ENCODE measurements around the gene KIAA1614. TPM values are rescaled to one million over a fixed set of nuclear protein-coding genes. Genes with fewer than 3 reads are reported as not detected.
A peak's percentile ranks its signal among the peaks of the same experiment; 100 is the strongest.

KIAA1614 gene
- polyA plus RNA-seq, 4 donors = 0.89 to 2.1 (median 1.4) TPM; not detected in 1

- WGBS, 3 donors = 33 to 46% (median 39%) methylated on average over 17 of the region's 17 CpGs
- no peak for FAIRE-seq
These were observed 981 bp upstream of the KIAA1614 start for GRCh38 chr1:180911640-180912191.

GRCh38 chr1:180912211-180912800, 391 bp upstream of the KIAA1614 start:
- WGBS, 3 donors = 1% methylated on average over 49 to 71 of the region's 71 CpGs
- DNase-seq = peak in 1 of 2 donors; percentile 56
- H3K27ac ChIP-seq (ENCODE audit: low read depth in 1 of 3, low read length in 2 of 3) = peak overlapping the region in 2 of 3 donors; percentile 62 to 78
- H3K9me3 ChIP-seq (ENCODE audit: control insufficient read depth in 2 of 2, insufficient read depth in 1 of 2, low read depth in 1 of 2, low read length in 1 of 2) = no peaks in the 10 kb centered on the region
- H3K36me3 ChIP-seq (ENCODE audit: control insufficient read depth in 3 of 3, insufficient read depth in 2 of 3, low read depth in 1 of 3, low read length in 3 of 3) = peaks cover 0 to 8% (median 0%) of the 10 kb centered on the region in 3 donors
- H3K4me3 ChIP-seq (ENCODE audit: low read depth in 1 of 3, low read length in 3 of 3) = peak overlapping the region; percentile 48 to 53 (median 52)
- H3K4me1 ChIP-seq (ENCODE audit: control insufficient read depth in 3 of 3, insufficient read depth in 2 of 3, low read depth in 1 of 3, low read length in 2 of 3) = peaks cover 0 to 3% (median 0%) of the 10 kb centered on the region in 3 donors
- H3K27me3 ChIP-seq (ENCODE audit: control insufficient read depth in 3 of 3, insufficient read depth in 3 of 3, low read length in 3 of 3) = peaks cover 0 to 23% (median 3%) of the 10 kb centered on the region in 3 donors
- FAIRE-seq = no peak

More at GRCh38 chr1:180911640-180912191, 981 bp upstream of the KIAA1614 start:
- peak overlapping the region; percentile 44 to 53 (median 52) for H3K4me3 ChIP-seq (ENCODE audit: low read depth in 1 of 3, low read length in 3 of 3)
- no peaks in the 10 kb centered on the region for H3K9me3 ChIP-seq (ENCODE audit: control insufficient read depth in 2 of 2, insufficient read depth in 1 of 2, low read depth in 1 of 2, low read length in 1 of 2)
- H3K27ac ChIP-seq (ENCODE audit: low read depth in 1 of 3, low read length in 2 of 3) = peak overlapping the region in 2 of 3 donors; percentile 62 to 78
- peak in 1 of 2 donors; percentile 46 for DNase-seq
- peaks cover 0 to 3% (median 0%) of the 10 kb centered on the region in 3 donors for H3K4me1 ChIP-seq (ENCODE audit: control insufficient read depth in 3 of 3, insufficient read depth in 2 of 3, low read depth in 1 of 3, low read length in 2 of 3)
- H3K27me3 ChIP-seq (ENCODE audit: control insufficient read depth in 3 of 3, insufficient read depth in 3 of 3, low read length in 3 of 3) = peaks cover 0 to 22% (median 3%) of the 10 kb centered on the region in 3 donors
- peaks cover 0 to 8% (median 0%) of the 10 kb centered on the region in 3 donors for H3K36me3 ChIP-seq (ENCODE audit: control insufficient read depth in 3 of 3, insufficient read depth in 2 of 3, low read depth in 1 of 3, low read length in 3 of 3)

DNA sequence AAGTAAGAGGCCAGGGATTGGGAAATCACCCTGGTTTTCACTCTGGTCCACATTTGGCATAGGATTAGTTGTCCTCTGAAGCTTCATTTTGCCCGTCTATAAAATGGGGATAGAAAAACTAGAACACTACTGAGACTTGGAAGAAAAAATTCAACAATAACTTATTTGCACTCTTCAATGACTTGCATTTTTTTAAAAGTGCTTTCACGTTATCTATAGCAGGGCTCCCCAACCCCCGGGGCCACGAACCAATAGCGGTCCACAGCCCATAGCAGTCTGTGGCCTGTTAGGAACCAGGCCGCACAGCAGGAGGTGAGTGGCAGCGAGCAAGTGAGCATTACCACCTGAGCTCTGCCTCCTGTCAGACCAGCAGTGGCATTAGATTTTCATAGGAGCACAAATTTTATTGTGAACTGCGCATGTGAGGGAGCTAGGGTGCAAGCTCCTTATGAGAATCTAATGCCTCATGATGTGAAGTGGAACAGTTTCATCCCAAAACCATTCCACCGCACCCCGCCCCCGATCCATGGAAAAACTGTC, 2.8 kb downstream of the KIAA1614 start:
- Histone ChIP-seq H3K9me3 (ENCODE audit: control insufficient read depth in 2 of 2, insufficient read depth in 1 of 2, low read depth in 1 of 2, low read length in 1 of 2) (no peaks in the 10 kb centered on the region), H3K36me3 (ENCODE audit: control insufficient read depth in 3 of 3, insufficient read depth in 2 of 3, low read depth in 1 of 3, low read length in 3 of 3) (peaks cover 0 to 10% (median 0%) of the 10 kb centered on the region in 3 donors), H3K4me1 (ENCODE audit: control insufficient read depth in 3 of 3, insufficient read depth in 2 of 3, low read depth in 1 of 3, low read length in 2 of 3) (peaks cover 0 to 3% (median 0%) of the 10 kb centered on the region in 3 donors), H3K27ac (ENCODE audit: low read depth in 1 of 3, low read length in 2 of 3) (no peak overlapping the region), H3K4me3 (ENCODE audit: low read depth in 1 of 3, low read length in 3 of 3) (no peak overlapping the region), H3K27me3 (ENCODE audit: control insufficient read depth in 3 of 3, insufficient read depth in 3 of 3, low read length in 3 of 3) (peaks cover 0 to 25% (median 3%) of the 10 kb centered on the region in 3 donors)
- FAIRE-seq = no peak
- 87 to 93% (median 93%) methylated on average over 11 of the region's 11 CpGs for WGBS, 3 donors
- no peak for DNase-seq

DNA sequence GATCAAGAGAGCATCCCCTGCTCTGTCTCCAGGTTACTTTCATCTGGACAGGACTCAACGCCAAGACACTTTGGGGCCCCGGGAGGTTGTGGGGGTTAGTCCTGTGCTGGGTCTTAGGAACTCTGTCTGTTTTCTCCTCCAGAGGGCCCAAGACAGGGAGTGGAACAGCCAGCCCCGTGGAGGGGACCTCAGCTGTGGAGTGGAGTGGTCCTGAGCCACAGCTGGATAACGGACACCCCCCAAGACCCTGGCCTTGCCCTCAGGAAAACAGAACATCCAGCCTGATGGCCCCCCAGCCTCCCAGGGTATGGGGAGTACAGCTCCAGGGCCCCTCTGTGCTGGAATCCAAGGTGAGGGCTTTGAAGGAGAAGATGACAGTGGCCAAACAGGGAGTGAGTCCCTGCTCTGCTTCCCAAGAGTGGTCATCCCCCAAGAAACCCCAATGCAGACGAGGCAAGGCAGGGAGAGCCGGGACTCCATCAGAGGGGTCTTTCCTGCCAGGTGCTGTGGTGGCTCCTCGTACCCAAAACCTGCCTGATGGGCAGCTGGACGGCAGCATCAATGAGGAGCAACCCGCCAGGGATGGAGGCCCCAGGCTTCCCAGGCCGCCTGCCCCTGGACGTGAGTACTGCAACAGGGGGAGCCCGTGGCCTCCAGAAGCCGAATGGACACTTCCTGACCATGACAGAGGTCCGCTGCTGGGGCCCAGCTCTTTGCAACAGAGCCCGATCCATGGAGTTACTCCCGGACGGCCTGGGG, 3.5 kb downstream of the KIAA1614 start:
- DNase-seq (no peak), FAIRE-seq (no peak)
- peaks cover 0 to 3% (median 0%) of the 10 kb centered on the region in 3 donors for H3K4me1 ChIP-seq (ENCODE audit: control insufficient read depth in 3 of 3, insufficient read depth in 2 of 3, low read depth in 1 of 3, low read length in 2 of 3)
- no peak overlapping the region for H3K27ac ChIP-seq (ENCODE audit: low read depth in 1 of 3, low read length in 2 of 3)
- no peak overlapping the region for H3K4me3 ChIP-seq (ENCODE audit: low read depth in 1 of 3, low read length in 3 of 3)
- peaks cover 0 to 25% (median 3%) of the 10 kb centered on the region in 3 donors for H3K27me3 ChIP-seq (ENCODE audit: control insufficient read depth in 3 of 3, insufficient read depth in 3 of 3, low read length in 3 of 3)
- H3K36me3 ChIP-seq (ENCODE audit: control insufficient read depth in 3 of 3, insufficient read depth in 2 of 3, low read depth in 1 of 3, low read length in 3 of 3) = peaks cover 0 to 10% (median 0%) of the 10 kb centered on the region in 3 donors
- WGBS, 3 donors = 87 to 90% (median 89%) methylated on average over 17 of the region's 17 CpGs
- H3K9me3 ChIP-seq (ENCODE audit: control insufficient read depth in 2 of 2, insufficient read depth in 1 of 2, low read depth in 1 of 2, low read length in 1 of 2) = no peaks in the 10 kb centered on the region

GRCh38 chr1:180916771-180917170, 4.1 kb downstream of the KIAA1614 start:
- FAIRE-seq (no peak), DNase-seq (no peak)
- H3K27ac ChIP-seq (ENCODE audit: low read depth in 1 of 3, low read length in 2 of 3) = no peak overlapping the region
- WGBS, 3 donors = 76 to 86% (median 79%) methylated on average over 10 of the region's 10 CpGs
- no peaks in the 10 kb centered on the region for H3K9me3 ChIP-seq (ENCODE audit: control insufficient read depth in 2 of 2, insufficient read depth in 1 of 2, low read depth in 1 of 2, low read length in 1 of 2)
- no peak overlapping the region for H3K4me3 ChIP-seq (ENCODE audit: low read depth in 1 of 3, low read length in 3 of 3)
- H3K36me3 ChIP-seq (ENCODE audit: control insufficient read depth in 3 of 3, insufficient read depth in 2 of 3, low read depth in 1 of 3, low read length in 3 of 3) = peaks cover 0 to 10% (median 0%) of the 10 kb centered on the region in 3 donors
- peaks cover 0 to 20% (median 3%) of the 10 kb centered on the region in 3 donors for H3K27me3 ChIP-seq (ENCODE audit: control insufficient read depth in 3 of 3, insufficient read depth in 3 of 3, low read length in 3 of 3)
- H3K4me1 ChIP-seq (ENCODE audit: control insufficient read depth in 3 of 3, insufficient read depth in 2 of 3, low read depth in 1 of 3, low read length in 2 of 3) = peaks cover 0 to 3% (median 0%) of the 10 kb centered on the region in 3 donors

- no peak overlapping the region for H3K4me3 ChIP-seq (ENCODE audit: low read depth in 1 of 3, low read length in 3 of 3)
- no peaks in the 10 kb centered on the region for H3K4me1 ChIP-seq (ENCODE audit: control insufficient read depth in 3 of 3, insufficient read depth in 2 of 3, low read depth in 1 of 3, low read length in 2 of 3)
- H3K27ac ChIP-seq (ENCODE audit: low read depth in 1 of 3, low read length in 2 of 3) = no peak overlapping the region
- FAIRE-seq = no peak
- peaks cover 0 to 10% (median 0%) of the 10 kb centered on the region in 3 donors for H3K36me3 ChIP-seq (ENCODE audit: control insufficient read depth in 3 of 3, insufficient read depth in 2 of 3, low read depth in 1 of 3, low read length in 3 of 3)
- no peak for DNase-seq
- WGBS, 3 donors = 69 to 80% (median 80%) methylated on average over 12 of the region's 12 CpGs
- peaks cover 0 to 15% (median 3%) of the 10 kb centered on the region in 3 donors for H3K27me3 ChIP-seq (ENCODE audit: control insufficient read depth in 3 of 3, insufficient read depth in 3 of 3, low read length in 3 of 3)
- no peaks in the 10 kb centered on the region for H3K9me3 ChIP-seq (ENCODE audit: control insufficient read depth in 2 of 2, insufficient read depth in 1 of 2, low read depth in 1 of 2, low read length in 1 of 2)
These were observed 4.8 kb downstream of the KIAA1614 start for GRCh38 chr1:180917306-180918065.

GRCh38 chr1:180918519-180918918, 5.8 kb downstream of the KIAA1614 start:
- Histone ChIP-seq H3K9me3 (ENCODE audit: control insufficient read depth in 2 of 2, insufficient read depth in 1 of 2, low read depth in 1 of 2, low read length in 1 of 2) (no peaks in the 10 kb centered on the region), H3K27me3 (ENCODE audit: control insufficient read depth in 3 of 3, insufficient read depth in 3 of 3, low read length in 3 of 3) (peaks cover 0 to 9% (median 0%) of the 10 kb centered on the region in 3 donors), H3K27ac (ENCODE audit: low read depth in 1 of 3, low read length in 2 of 3) (no peak overlapping the region), H3K36me3 (ENCODE audit: control insufficient read depth in 3 of 3, insufficient read depth in 2 of 3, low read depth in 1 of 3, low read length in 3 of 3) (peaks cover 0 to 10% (median 0%) of the 10 kb centered on the region in 3 donors), H3K4me1 (ENCODE audit: control insufficient read depth in 3 of 3, insufficient read depth in 2 of 3, low read depth in 1 of 3, low read length in 2 of 3) (peaks cover 0 to 5% (median 0%) of the 10 kb centered on the region in 3 donors), H3K4me3 (ENCODE audit: low read depth in 1 of 3, low read length in 3 of 3) (no peak overlapping the region)
- FAIRE-seq (no peak), DNase-seq (no peak)
- WGBS, 3 donors = 71 to 83% (median 76%) methylated on average over 10 of the region's 10 CpGs
